T47D (cell line): Measurements from ENCODE around the gene PRPF31.

Experiments
- DNase-seq, 2 experiments: peaks; one replicate each; pipeline versions ENCODE4 v3.0.0 to v3.0.0-alpha.2; 2011 to 2012; ENCODE audit warnings: low read depth in 1 of 2, low spot score in 1 of 2
- JUND ChIP-seq: IDR thresholded peaks from 2 replicates; pipeline ENCODE4 v1.6.1; 2012; ENCODE audit warnings: low read depth
- in situ Hi-C: cut with HindIII; loops from 2 replicates; pipeline ENCODE4 v1.10.0; 2016; ENCODE audit warnings: low sequenced_read_pairs, low pct_unique_long_range_greater_than_20kb

PRPF31 gene

GRCh38 chr19:54137699-54138488 lies 22.3 kb downstream of the PRPF31 start, which contains the start of gene CNOT3:
Gene CNOT3, plus strand, starts transcription at chr19:54137762. Its CDS starts 5,217 bp downstream, at chr19:54142979.
- in situ Hi-C loops, result no loop called here
- TF ChIP-seq JUND, result no peak
- DNase-seq, result no peak

DNA sequence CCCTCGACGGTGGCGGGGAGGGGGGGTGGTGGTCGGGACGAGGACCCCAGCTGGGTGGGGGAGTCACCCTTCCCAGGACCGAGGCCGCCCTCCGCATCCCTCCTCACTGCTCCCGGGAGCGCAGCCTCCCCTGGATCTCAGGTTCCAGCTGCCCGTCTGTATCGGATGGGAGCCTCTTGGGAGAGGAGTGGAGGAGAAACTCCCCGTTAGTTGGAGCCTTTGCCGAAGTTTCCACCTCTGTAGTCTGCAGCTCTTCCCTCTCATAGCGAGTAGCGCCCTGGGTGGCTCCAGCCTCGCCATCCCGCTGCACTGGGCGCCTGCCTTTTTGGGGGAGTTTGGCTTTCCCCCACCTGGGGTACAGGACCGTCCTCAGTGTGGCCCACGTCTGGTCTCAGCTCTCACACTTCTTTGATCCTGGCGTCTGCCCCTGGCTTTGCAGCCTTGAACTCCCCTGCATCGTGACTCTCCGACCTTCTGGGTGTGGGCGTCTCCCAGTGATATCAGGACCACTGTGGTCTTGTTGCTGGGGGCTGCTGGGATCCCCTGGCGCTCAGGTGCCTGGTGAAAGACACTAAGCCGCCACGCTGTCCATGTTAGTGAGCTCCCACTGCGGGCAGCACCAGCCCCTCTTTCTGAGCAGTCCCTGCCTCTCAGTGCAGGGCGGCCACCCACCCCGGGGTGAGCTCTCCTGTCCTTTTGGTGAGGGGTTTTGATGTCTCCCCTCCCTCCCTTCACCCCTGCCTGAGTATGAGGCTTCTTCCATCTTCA lies 23.1 kb downstream of the PRPF31 start:
- in situ Hi-C loops, result no loop called here
- TF ChIP-seq JUND, result no peak
- DNase-seq, result no peak

GRCh38 chr19:54141356-54141755 lies 25.8 kb downstream of the PRPF31 start:
- DNase-seq, result no peak
- no peak for TF ChIP-seq JUND
- in situ Hi-C loops, result no loop called here

DNA sequence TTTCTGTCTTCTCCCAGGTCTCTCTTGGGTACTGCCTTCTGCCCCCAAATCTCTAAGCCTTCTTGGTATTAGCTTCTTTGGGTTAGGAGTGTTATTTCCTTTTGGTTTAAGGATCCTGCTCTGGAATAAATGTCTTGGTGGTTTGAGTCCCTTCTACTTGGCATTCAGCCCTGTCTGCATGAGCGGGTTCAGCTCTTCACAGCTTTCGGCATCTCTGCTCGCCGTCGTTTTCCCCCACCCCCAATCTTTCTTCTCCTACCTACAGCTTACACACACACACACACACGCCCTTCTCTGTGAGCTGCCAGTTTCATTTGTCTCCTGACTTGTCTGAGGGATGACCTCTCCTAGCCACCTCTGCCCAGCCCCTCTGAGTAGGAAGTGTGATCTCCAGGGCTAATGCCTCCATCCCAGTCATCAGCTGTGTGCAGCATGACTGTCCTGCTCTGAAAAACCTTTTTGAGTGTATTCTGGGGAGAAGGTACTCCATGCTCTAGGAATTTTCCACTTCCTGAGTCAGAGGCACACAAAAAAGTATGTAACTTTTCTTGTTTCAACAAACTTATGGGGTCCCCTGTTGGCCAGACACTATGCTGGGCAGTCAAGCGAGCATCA lies 26.7 kb downstream of the PRPF31 start:
- in situ Hi-C loops, result no loop called here
- no peak for DNase-seq

GRCh38 chr19:54145541-54146158 lies 30.1 kb downstream of the PRPF31 start:
- in situ Hi-C loops, result no loop called here
- DNase-seq, result no peak
- no peak for TF ChIP-seq JUND

More for the DNA sequence above, 26.7 kb downstream of the PRPF31 start:
- no peak for TF ChIP-seq JUND

GRCh38 chr19:54147676-54148075 lies 32.1 kb downstream of the PRPF31 start:
- in situ Hi-C loops, result no loop called here
- no peak for DNase-seq
- TF ChIP-seq JUND, result no peak

- TF ChIP-seq JUND, result no peak
- in situ Hi-C loops, result no loop called here
- no peak for DNase-seq
Observed at GRCh38 chr19:54148158-54148557, 32.6 kb downstream of the PRPF31 start.

DNA sequence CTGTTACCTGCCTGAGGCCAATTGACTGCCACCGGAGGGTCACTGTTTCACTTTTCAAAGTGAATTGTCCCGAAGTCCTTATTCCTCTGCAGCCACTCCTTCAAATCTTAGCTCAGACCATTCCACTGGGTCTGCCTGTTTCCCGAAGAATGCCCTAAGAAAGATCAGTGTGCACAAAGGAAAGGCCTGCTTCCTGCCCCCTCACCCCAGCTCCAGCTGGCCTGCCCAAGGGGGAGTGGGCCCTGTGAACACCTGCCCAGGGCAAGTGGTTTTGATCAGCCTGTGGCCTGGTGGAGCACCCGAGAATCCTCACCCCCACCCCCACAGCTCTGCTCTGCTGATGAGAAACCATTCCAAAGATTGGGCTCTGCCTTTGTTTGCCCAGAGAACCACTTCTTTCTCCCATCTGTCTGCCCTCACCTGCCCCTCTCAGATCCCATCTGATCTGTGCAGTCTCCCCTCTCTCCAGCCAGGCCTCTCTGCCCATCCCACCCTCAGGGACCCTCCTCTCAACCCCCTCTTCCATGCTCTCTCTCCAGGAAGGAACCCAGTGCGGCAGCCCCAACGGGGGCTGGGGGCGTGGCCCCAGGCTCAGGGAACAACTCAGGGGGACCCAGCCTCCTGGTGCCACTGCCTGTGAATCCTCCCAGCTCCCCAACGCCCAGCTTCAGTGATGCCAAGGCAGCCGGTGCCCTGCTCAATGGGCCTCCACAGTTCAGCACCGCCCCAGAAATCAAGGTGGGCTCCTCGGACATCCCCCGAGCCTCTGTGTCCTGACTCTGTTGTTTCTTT lies 33.7 kb downstream of the PRPF31 start:
- in situ Hi-C loops, result no loop called here
- DNase-seq, result no peak
- TF ChIP-seq JUND, result no peak

- no peak for TF ChIP-seq JUND
- no peak for DNase-seq
- in situ Hi-C loops, result no loop called here
Observed at GRCh38 chr19:54151362-54152035, 35.9 kb downstream of the PRPF31 start.

GRCh38 chr19:54152267-54152666 lies 36.7 kb downstream of the PRPF31 start:
- TF ChIP-seq JUND, result no peak
- no peak for DNase-seq
- in situ Hi-C loops, result no loop called here

GRCh38 chr19:54152878-54153524 lies 37.4 kb downstream of the PRPF31 start:
- DNase-seq, result no peak
- in situ Hi-C loops, result no loop called here
- TF ChIP-seq JUND, result no peak
